Left lung (tissue), 10 donors: ENCODE measurements around the gene NINJ2. TPM values are rescaled to one million over a fixed set of nuclear protein-coding genes. Genes with fewer than 3 reads are reported as not detected.

ENCODE experiments used
- ATAC-seq: fragments of 200-7000 bp; cut with Tn5 transposase; one replicate; pipeline ENCODE4 v1.9.1; 2020; ENCODE audit warnings: moderate library complexity
- DNase-seq, 4 donors: peaks; one replicate each; pipeline ENCODE4 v3.0.0-alpha.2; 2013 to 2020
- H3K27ac ChIP-seq, 2 donors: fragments of 200-600 bp; sonication (generic) in 1 of 2; one replicate each; pipeline versions ENCODE4 v1.5.0 to v1.8.0; 2020 to 2021
- H3K27me3 ChIP-seq, 2 donors: fragments of 200-600 bp; sonication (generic) in 1 of 2; one replicate each; pipeline versions ENCODE4 v1.5.0 to v1.8.0; 2020 to 2021
- H3K36me3 ChIP-seq, 2 donors: fragments of 200-600 bp; sonication (generic) in 1 of 2; one replicate each; pipeline versions ENCODE4 v1.5.0 to v1.8.0; 2020 to 2021
- H3K4me1 ChIP-seq, 2 donors: fragments of 200-600 bp; one replicate each; pipeline ENCODE4 v1.8.0; 2021
- H3K4me3 ChIP-seq, 2 donors: fragments of 200-600 bp; sonication (generic) in 1 of 2; one replicate each; pipeline versions ENCODE4 v1.5.0 to v1.8.0; 2020 to 2021; ENCODE audit warnings: mild to moderate bottlenecking in 1 of 2
- H3K9me3 ChIP-seq, 2 donors: fragments of 200-600 bp; sonication (generic) in 1 of 2; one replicate each; pipeline versions ENCODE4 v1.5.0 to v1.8.0; 2020 to 2021
- intact Hi-C, 2 donors: fragments of 100-400 bp; cut with DNase I; formaldehyde crosslinking; loops; one replicate each; pipeline versions ENCODE4 v1.11.2 to v1.14.2; 2022
- polyA plus RNA-seq, 6 donors: library from polyadenylated mRNA; unstranded; fragments of 120-200 nt; gene quantifications; one replicate each; pipeline ENCODE4 v1.2.1, GENCODE V29; 2013; ENCODE audit not compliant: insufficient read length in 6 of 6
- total RNA-seq, 2 donors: library from RNA; stranded (reverse); fragmentation: NEBNext Ultra II Directional; extraction: Animal tissue kit (Norgen Biotek cat#: 25700); gene quantifications; one replicate each; pipeline ENCODE4 v1.2.1, GENCODE V29; 2021
- TF ChIP-seq, protein P1 (sequence below), 2 donors: fragments of 200-600 bp; sonication (generic) in 1 of 2; IDR thresholded peaks; one replicate each; pipeline versions ENCODE4 v1.5.0 to v1.8.0; 2021; ENCODE audit warnings: antibody characterized with exemption in 2 of 2
- donor health status: DM: no; HTN: yes; CAD: no.
- donor health status: DM: no; HTN: no; CAD: no.

Gene NINJ2
- total and polyA plus RNA-seq, 8 donors = 1.2 to 18.0 (median 2.8) TPM

DNA sequence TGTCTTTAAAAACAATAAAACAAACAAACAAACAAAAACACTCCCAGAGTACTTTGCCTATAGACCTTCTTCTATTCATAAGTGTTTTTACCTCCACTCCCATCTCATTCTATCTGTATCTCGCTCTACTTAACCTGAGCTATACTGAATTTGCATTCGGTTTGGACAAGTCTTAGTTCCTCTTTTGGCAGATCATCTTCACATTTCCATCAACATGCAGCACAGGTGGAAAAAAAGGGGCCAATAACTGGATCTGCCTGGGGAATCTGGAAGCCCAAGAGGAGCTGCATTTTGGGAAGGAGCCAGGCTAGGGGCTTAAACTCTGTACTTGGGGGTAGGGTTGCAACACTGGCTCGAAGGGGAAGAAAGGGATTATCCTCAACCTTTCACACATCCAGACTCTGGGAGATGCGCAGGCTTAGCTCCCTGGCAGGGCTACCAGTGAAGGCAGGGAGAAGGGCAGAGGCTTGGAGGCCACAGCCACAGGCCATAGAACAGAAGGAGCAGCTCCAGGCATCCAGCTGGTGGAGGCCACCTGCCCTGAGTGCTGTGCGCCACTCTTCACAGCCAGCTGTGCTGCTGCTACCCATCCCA is 4.1 kb downstream of the NINJ2 start:
- H3K27ac ChIP-seq = no peak overlapping the region
- H3K27me3 ChIP-seq = no peaks in the 10 kb centered on the region
- H3K4me1 ChIP-seq = peaks cover 5 to 33% of the 10 kb centered on the region in 2 donors
- TF ChIP-seq, protein P1, sequence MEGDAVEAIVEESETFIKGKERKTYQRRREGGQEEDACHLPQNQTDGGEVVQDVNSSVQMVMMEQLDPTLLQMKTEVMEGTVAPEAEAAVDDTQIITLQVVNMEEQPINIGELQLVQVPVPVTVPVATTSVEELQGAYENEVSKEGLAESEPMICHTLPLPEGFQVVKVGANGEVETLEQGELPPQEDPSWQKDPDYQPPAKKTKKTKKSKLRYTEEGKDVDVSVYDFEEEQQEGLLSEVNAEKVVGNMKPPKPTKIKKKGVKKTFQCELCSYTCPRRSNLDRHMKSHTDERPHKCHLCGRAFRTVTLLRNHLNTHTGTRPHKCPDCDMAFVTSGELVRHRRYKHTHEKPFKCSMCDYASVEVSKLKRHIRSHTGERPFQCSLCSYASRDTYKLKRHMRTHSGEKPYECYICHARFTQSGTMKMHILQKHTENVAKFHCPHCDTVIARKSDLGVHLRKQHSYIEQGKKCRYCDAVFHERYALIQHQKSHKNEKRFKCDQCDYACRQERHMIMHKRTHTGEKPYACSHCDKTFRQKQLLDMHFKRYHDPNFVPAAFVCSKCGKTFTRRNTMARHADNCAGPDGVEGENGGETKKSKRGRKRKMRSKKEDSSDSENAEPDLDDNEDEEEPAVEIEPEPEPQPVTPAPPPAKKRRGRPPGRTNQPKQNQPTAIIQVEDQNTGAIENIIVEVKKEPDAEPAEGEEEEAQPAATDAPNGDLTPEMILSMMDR (IDR thresholded peaks at IDR 0.05) = no peak
- ATAC-seq (no peak), DNase-seq (no peak)
- no peaks in the 10 kb centered on the region for H3K36me3 ChIP-seq
- no peaks in the 10 kb centered on the region for H3K9me3 ChIP-seq
- H3K4me3 ChIP-seq = no peak overlapping the region
- intact Hi-C loops = no loop called here

DNA sequence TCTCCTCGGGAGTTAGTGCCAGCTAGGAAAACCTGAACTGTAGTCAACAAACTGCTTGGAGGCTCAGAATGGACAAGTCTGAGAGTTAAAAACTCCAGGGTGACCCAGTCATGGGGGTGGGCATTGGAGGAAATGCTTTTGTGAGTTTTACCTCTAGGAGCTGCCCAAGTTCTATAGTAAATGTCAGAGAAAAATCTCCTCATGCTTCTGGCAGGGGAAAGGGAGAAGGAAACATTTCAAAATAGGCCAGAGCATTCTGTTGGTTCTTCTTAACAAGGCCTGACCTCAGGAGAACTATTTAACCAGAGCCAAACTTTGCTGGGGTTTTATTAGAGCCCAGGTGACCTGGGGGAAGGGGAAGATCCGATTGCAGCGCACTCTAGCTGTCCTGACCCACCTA is 12.3 kb downstream of the NINJ2 start:
- Histone ChIP-seq H3K27me3 (no peaks in the 10 kb centered on the region), H3K4me1 (peaks cover 11 to 22% of the 10 kb centered on the region in 2 donors), H3K27ac (peak overlapping the region in 1 of 2 donors; percentile 55), H3K36me3 (peaks cover 0 to 6% of the 10 kb centered on the region in 2 donors), H3K4me3 (no peak overlapping the region), H3K9me3 (no peaks in the 10 kb centered on the region)
- DNase-seq (no peak), ATAC-seq (no peak)
- intact Hi-C loops = no loop called here
- TF ChIP-seq, protein P1 (IDR thresholded peaks at IDR 0.05) = no peak

- H3K4me3 ChIP-seq = no peak overlapping the region
- no peaks in the 10 kb centered on the region for H3K27me3 ChIP-seq
- ATAC-seq = no peak
- H3K4me1 ChIP-seq = peaks cover 31 to 48% of the 10 kb centered on the region in 2 donors
- no peaks in the 10 kb centered on the region for H3K9me3 ChIP-seq
- intact Hi-C loops = no loop called here
- H3K27ac ChIP-seq = peak overlapping the region in 1 of 2 donors; percentile 51
- peaks cover 0 to 7% of the 10 kb centered on the region in 2 donors for H3K36me3 ChIP-seq
- DNase-seq = no peak
- TF ChIP-seq, protein P1 (IDR thresholded peaks at IDR 0.05) = no peak
These were observed 15.7 kb downstream of the NINJ2 start for GRCh38 chr12:647385-648085.

DNA sequence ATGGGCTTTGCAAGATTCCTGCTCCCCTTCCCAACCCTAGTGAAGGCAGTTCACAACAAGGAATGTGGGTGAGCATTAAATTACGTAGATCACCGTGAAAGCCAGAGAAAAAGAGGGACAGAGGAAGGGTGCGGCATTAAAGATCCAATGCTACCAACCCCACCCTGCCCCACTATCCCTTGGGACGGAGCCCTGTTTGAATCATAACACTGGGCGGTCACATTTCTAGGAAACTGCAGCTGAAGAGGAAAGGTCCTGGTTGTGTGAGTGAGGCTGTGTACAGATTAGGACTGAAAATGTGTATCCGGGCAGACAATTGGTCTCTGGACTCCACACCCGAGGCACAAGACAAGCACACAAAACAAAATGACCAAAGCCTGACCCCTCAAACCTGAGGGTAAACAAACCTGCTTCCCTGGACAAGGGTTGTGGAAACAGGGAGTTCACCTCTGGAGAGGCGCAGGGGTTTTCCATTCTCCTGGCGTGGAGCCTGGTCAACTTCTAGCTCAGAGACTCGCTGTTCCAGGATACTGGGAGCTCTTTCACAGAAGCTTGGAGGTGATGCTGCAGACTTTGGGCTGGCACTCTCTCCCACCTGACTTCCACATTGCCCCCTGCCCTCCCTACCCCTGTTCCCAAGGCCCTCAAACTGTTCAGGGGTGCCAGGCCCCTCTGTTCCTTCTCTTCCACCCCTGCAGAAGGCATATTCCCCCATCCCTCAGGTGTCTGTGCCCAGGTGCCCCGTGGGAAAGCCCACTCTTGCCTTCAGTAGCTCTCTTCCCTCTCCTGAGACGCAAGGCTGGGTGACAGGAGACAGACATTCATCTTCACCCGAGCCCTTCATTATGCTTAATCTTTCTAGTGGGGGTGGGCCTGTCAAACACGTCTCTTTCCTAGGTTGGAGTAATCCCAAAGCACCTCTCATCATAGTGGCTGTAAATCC is 16.5 kb downstream of the NINJ2 start:
- H3K27ac ChIP-seq = peak overlapping the region; percentile 51 to 100
- no peak overlapping the region for H3K4me3 ChIP-seq
- H3K4me1 ChIP-seq = peaks cover 35 to 56% of the 10 kb centered on the region in 2 donors
- H3K36me3 ChIP-seq = peaks cover 0 to 7% of the 10 kb centered on the region in 2 donors
- no peaks in the 10 kb centered on the region for H3K27me3 ChIP-seq
- ATAC-seq (peak; percentile 38), DNase-seq (peak in 2 of 4 donors; percentile 32 to 77)
- intact Hi-C loops = no loop called here
- H3K9me3 ChIP-seq = no peaks in the 10 kb centered on the region
- TF ChIP-seq, protein P1 (IDR thresholded peaks at IDR 0.05) = no peak
